DMS 273 (cell line): Measurements from ENCODE around the gene FUT7.
A peak's percentile ranks its signal among the peaks of the same experiment; 100 is the strongest.

ENCODE experiments used
- DNase-seq: peaks from one replicate; lab custom pipeline; 2025; ENCODE audit not compliant: unreplicated experiment; lab: John Stamatoyannopoulos, UW

Gene FUT7

GRCh38 chr9:137019891-137020683 lies 11.8 kb downstream of the FUT7 start:
- no peak for DNase-seq

GRCh38 chr9:137018761-137019559 lies 12.9 kb downstream of the FUT7 start:
- DNase-seq = no peak

GRCh38 chr9:137017791-137018497 lies 13.9 kb downstream of the FUT7 start:
- DNase-seq = no peak

- no peak for DNase-seq
These were observed 14.8 kb downstream of the FUT7 start for GRCh38 chr9:137017071-137017470.

GRCh38 chr9:137016436-137016835 lies 15.5 kb downstream of the FUT7 start:
- no peak for DNase-seq

- DNase-seq = no peak
These were observed 15.9 kb downstream of the FUT7 start for GRCh38 chr9:137015976-137016375.

- DNase-seq = no peak
These were observed 16.4 kb downstream of the FUT7 start for GRCh38 chr9:137015540-137015930.

- no peak for DNase-seq
These were observed 16.9 kb downstream of the FUT7 start for GRCh38 chr9:137014776-137015539.

- no peak for DNase-seq
These were observed 17.7 kb downstream of the FUT7 start for GRCh38 chr9:137014166-137014565.

GRCh38 chr9:137013571-137013940 lies 18.3 kb downstream of the FUT7 start:
- DNase-seq = no peak

GRCh38 chr9:137012694-137013570 lies 19.0 kb downstream of the FUT7 start:
- no peak for DNase-seq

GRCh38 chr9:137011907-137012675 lies 19.8 kb downstream of the FUT7 start:
- no peak for DNase-seq

GRCh38 chr9:137011156-137011555 lies 20.7 kb downstream of the FUT7 start:
- DNase-seq = no peak

- DNase-seq = no peak
These were observed 21.8 kb downstream of the FUT7 start for GRCh38 chr9:137009938-137010732.

- DNase-seq = no peak
These were observed 22.7 kb downstream of the FUT7 start for GRCh38 chr9:137009217-137009616.

GRCh38 chr9:137008312-137008711 lies 23.6 kb downstream of the FUT7 start:
- no peak for DNase-seq

- no peak for DNase-seq
These were observed 24.0 kb downstream of the FUT7 start for GRCh38 chr9:137007816-137008270.

GRCh38 chr9:137007108-137007815 lies 24.6 kb downstream of the FUT7 start:
- peak; percentile 85 for DNase-seq
